CD4-positive, alpha-beta T cell treated with Interleukin-1 beta for 1 hour (primary cell): ENCODE data around the gene PLXNB2.

Experiments
- DNase-seq, 2 donors: peaks; one replicate each; pipeline ENCODE4 v3.0.0-alpha.2; 2020 to 2022

Gene PLXNB2

GRCh38 chr22:50296658-50297490 is 10.6 kb downstream of the PLXNB2 start:
- no peak for DNase-seq

GRCh38 chr22:50294319-50294656 is 13.2 kb downstream of the PLXNB2 start:
- DNase-seq, result no peak

GRCh38 chr22:50293441-50294318 is 13.8 kb downstream of the PLXNB2 start:
- peak in 1 of 2 donors; percentile 17 for DNase-seq

- peak in 1 of 2 donors; percentile 51 for DNase-seq
Measured at GRCh38 chr22:50292643-50293440, 14.6 kb downstream of the PLXNB2 start.

GRCh38 chr22:50289942-50290630 is 17.4 kb downstream of the PLXNB2 start:
- DNase-seq, result no peak

- DNase-seq, result no peak
Measured at GRCh38 chr22:50289151-50289941, 18.1 kb downstream of the PLXNB2 start.

- no peak for DNase-seq
Measured at GRCh38 chr22:50287731-50288130, 19.7 kb downstream of the PLXNB2 start.

- DNase-seq, result no peak
Measured at GRCh38 chr22:50286701-50287318, 20.6 kb downstream of the PLXNB2 start.

GRCh38 chr22:50286275-50286674 is 21.2 kb downstream of the PLXNB2 start:
- DNase-seq, result no peak

- DNase-seq, result no peak
Measured at GRCh38 chr22:50285568-50286229, 21.7 kb downstream of the PLXNB2 start.

GRCh38 chr22:50284479-50284878 is 23.0 kb downstream of the PLXNB2 start:
- DNase-seq, result no peak

GRCh38 chr22:50283821-50284220 is 23.6 kb downstream of the PLXNB2 start:
- DNase-seq, result no peak

- DNase-seq, result no peak
Measured at GRCh38 chr22:50282361-50283155, 24.9 kb downstream of the PLXNB2 start.

- DNase-seq, result no peak
Measured at GRCh38 chr22:50281957-50282356, 25.5 kb downstream of the PLXNB2 start.

- no peak for DNase-seq
Measured at GRCh38 chr22:50281384-50281760, 26.1 kb downstream of the PLXNB2 start.

GRCh38 chr22:50280708-50281383 is 26.6 kb downstream of the PLXNB2 start:
- DNase-seq, result no peak

- no peak for DNase-seq
Measured at GRCh38 chr22:50280022-50280707, 27.3 kb downstream of the PLXNB2 start.

- no peak for DNase-seq
Measured at GRCh38 chr22:50278956-50279619, 28.4 kb downstream of the PLXNB2 start.
